HG02840 (cell line): ENCODE measurements around the gene FGD5.

ENCODE experiments used
- ATAC-seq: cut with Tn5 transposase; IDR thresholded peaks from one replicate; pipeline ENCODE4 v1.9.1; 2021; ENCODE audit warnings: mild to moderate bottlenecking, moderate library complexity, moderate number of reproducible peaks; ENCODE audit not compliant: unreplicated experiment, low FRiP score

FGD5 gene

DNA sequence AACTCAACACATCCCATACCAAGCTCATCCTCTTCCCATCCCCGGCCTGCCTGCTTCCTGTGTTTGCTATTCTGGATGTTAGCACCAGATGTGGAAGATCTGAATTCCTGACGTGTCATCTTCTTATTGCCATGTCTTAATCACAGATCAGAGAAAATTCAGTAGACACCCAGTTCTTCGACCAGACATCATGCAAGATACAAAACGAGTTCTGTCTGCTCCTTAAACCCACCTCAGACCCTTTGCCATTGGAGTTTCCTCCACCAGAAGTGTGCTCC, 52.0 kb downstream of the FGD5 start:
- no peak for ATAC-seq

DNA sequence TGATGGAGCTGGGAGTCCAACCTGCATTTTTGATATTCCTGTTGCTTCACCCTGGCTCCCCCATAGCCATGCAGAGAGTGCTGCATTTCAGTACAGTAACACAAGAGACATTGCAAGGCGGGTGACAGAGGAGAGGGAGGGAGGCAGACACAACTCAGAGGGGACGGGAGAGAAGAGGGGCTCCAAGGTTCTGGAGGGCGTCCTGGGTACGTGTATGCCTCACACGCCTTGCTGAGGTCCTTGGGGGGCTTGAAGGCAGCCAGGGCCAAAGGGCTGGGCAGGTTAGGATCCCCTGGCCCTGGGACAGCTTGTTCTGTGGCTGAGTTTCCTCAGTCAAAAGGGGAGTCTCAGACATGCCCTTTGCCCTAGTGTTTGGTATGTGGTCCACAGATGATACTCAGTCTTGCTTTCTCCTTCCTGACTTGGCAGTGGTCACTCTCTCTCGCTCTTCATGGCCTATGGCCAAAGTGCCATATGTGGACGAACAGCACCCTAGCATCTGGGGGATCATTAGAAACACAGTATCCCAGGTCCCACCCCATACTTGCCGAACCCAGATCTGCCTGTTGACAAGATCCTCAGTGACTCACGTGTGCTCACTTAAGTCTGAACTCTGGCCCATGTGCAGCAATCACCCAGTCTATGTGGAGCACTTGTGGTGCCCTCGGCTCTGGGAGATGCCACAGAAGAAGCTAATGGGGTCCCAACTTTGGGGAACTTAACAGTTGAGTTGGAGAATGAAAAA, 52.9 kb downstream of the FGD5 start:
- no peak for ATAC-seq

DNA sequence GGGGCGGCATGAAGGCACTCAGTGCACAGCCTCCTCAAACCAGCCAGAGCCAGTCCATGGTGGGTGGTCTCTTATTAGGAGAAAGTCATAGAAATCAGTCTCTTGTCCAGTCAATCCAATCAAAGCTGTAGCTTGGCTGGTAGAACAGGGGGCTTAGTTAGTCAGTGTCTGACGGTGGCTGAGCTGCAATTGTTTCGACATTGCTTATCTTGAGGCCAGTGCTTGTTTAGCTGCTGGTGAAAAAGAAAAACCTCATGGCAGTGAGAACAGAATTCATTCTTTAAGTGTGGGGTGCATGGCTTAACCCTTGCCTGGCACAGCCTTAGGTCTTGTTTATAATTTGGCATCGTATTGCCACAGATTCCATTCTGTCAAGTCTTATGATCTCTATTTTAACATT, 53.9 kb downstream of the FGD5 start:
- ATAC-seq = no peak

DNA sequence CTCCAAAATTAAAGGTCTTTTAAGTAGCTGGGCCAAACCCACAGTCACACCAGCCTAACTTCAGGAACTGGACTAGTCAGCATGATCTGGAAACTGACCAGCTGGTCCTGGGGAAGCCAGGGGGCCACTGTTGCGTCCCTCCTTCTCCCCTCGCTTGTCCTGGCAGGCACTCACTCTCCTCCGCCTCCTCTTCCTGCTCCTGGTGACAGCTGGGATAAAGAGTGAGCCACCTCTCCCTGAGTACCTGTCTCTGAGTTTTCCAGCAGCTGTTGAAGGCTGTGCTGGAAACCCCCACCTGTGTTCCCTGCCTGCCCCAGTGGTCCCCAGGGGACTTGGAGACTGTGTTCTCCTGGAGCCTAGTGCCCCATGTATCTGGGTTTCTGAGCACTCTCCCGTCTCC, 56.0 kb downstream of the FGD5 start:
- ATAC-seq = no peak

DNA sequence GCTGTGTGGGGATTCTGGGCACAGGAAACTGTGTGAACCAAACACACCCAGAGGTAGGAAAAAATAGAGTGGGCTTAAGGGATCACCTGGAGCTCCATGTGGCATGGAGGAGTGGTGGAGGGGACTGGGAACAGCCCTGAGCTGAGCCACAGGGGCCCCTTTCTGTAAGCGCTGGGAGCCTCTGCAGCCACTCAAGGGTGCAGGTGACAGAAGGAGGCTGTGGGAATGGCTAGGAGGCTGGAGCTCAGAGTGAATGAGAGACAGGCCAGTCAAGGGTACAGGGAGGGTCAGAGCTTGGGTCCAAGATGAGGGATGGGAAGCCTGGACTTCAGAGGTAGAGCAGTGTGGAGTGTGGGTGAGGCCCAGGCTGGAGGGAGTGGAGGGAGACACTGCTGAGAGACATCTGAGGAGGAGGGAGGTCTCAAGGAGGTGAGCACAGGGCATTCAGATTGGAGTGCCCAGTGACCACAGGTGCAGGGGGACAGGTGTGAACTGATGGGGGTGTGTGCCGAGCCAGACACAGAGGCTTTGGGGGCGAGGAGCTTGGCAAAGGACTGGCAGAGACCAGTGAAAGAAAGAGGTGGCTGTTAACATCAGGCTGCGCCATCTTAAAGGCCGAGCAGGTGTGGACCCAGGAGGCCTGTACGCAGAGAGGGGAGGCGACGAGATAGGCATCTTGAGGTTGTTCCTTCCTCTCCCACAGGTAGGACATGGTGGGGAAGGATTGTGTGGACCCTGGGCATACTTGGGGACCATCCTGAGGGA, 56.8 kb downstream of the FGD5 start:
- no peak for ATAC-seq

DNA sequence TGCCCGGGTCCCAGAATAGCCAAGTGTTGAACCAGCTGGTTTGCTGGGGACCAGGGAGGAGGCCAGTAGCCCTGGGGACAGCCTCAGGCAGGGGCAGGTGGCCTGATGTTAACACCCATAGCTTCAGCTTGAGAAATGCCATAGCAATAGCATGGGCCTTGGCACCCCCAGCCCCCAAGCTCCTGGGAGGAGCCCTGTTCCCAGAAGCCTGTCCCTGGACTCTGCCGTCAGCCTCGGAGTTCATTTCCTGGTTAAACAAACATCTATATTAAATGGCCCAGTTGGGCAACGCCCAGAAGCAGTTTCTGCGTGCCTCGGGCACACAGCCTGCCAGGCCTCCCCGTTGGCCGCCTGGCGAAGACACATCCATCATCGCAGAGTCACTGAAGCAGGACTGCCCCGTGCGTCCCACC, 58.2 kb downstream of the FGD5 start:
- ATAC-seq = no peak

DNA sequence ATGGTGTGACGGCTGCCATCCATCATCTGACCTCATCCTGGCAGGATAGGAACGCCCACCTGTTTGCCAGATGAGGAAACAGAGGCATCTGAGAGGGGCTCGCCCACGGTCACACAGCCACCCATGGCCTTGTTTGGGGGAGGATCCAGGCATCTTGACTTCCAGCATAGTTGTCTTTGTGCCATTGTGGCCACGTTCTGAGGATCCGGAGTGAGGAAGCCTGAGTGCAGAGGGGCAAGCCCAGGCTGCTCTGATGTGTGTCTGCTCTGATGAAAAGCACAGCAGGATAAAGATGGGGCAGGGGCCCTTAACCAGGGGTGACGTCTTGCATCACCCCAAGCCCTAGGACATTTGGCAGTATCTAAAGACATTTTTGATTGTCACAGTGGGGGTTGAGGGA, 58.7 kb downstream of the FGD5 start:
- no peak for ATAC-seq

DNA sequence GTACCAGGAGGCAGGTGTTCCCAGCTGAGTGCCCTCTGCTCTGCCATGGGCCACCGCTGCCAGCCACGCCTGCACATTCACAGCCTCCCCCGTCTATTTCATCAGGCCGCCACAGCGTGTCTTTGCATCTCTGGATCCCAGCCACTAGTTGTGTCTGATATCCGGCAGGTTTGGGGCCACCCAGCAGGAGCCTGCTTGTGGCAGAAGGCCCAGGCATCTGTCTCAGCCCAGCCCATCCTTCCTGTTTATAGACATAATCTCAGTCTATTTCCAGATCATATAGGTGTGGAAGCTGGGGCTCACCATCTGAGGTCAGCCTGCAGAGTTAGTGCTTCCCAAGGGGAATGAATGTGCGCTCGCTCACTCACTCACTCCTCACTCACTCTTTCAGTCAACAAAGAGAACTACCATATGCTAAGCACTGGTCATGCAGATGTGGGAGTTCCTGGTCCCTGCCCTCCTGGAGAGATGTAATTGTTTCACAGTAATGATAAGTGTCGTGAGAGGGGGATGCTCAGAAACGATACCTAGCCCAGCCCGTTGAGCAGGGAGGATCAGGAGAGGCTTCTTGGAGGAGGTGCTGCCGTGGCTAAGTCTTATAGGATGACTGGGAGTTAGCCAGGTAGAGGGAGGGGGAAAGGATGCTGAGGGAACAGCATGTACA, 60.6 kb downstream of the FGD5 start:
- no peak for ATAC-seq

DNA sequence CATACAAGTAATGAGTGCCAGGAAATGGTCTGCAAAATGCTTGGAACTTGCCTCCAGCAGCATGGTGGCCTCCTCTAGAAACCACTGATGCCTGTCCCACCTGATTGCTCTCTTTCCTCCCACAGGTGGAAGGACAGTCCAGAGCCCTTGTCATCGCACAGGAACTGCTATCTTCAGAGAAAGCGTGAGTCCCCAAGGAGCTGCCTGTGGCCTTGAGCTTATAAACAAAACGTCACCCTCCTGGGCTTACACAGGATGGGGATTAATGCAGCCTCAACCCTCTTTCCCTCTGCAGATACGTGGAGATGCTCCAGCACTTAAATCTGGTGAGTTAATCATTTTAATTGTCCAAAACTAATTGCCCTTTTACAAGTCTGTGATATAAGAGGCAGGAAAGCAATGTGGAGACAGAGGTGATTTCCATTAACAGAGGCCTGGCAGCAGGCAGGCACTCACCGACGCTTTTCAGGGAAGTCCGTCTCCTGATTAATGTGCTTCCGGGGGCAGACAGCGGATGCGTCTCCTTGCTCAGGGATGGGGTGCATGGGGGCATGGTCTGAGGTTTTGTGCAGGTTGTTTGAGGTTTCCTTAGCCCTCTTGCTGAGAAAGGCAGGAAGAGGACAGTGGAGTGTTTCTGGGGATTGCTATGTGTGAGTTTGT, 61.8 kb downstream of the FGD5 start:
- ATAC-seq = no peak

DNA sequence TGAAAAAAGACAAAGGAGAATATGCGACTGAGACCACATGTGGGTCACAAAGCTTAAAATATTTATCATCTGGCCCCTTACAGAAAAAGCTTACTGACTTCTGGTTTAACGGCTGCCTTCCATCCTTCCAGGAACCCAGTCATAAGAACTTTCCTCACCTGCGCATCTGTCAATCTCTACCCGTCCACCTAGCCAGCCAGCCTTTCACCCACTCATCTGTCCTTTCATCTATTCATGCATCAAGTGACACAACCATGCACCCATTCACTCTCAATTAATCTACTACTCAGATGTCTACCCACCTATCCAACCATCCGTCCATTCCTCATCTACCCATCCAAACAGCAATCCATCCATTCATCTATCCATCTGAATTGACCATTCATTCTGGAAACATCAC, 64.5 kb downstream of the FGD5 start:
- no peak for ATAC-seq

DNA sequence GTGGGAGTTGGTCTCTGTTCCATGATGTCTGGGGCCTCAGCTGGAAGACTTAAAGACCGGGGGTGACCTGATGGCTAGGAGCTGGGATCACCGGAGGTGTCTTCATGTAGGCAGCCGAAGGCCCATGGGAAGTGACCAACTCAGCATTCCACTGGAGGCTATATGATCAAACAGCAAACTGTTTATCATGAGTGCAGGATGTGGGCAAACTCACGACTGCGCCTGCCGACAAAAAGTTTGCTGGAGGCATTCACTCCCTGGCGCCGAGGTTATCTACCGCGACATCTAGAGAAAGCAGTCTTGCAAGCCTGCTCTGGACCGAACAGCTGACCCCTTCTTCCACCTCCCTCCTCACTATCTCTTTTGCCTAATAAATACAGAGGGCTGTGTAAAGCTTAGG, 65.9 kb downstream of the FGD5 start:
- no peak for ATAC-seq

DNA sequence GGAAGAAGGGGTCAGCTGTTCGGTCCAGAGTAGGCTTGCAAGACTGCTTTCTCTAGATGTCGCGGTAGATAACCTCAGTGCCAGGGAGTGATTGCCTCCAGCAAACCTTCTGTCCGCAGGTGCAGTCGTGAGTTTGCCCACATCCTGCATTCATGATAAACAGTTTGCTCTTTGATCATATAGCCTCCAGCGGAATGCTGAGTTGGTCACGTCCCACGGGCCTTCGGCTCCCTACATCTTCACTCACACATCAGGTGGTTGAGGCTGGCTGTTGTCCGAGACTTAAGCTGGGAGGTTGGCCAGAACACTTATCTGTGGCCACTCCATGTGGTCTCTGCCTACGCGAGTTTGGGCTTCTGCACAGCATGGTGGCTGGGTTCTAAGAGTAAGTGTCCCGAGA, 66.5 kb downstream of the FGD5 start:
- ATAC-seq = no peak

DNA sequence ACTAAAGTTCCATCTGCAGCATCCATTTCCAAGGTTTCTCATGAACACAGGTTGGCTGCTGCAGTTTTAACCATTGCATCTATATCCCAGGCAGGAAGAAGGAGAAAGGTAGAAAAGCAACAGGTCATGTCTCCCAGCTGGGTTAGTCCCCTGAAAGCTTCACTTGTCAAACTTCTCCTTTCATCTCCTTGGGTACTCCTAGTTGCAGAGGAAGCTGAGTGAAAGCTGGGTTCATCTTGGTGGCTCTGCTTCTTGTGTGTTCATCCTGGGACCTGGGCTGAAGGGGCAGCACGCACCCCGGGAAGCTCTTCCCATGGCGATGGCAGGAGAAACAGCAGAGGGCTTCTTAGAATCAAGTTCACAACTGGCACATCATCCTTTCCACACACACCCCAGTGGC, 67.3 kb downstream of the FGD5 start:
- ATAC-seq = no peak

DNA sequence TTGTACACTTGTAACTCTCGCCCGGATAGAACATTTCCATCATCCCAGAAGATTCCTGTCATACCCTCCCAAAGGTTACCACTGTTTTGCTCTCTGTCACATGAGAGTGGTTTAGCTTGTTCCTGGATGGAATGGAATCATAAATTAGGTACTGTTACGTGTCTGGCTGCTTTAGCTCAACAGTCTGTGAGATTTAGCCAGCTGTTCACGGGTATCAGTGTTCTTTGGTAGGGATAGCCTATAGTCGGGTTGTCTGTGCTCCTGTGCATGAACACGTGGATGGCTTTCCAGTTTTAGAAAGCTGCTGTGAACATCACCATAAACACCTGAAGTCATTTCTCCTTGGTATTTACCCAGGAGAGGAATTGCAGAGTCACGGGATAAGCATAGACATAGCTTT, 70.4 kb downstream of the FGD5 start:
- ATAC-seq = no peak

DNA sequence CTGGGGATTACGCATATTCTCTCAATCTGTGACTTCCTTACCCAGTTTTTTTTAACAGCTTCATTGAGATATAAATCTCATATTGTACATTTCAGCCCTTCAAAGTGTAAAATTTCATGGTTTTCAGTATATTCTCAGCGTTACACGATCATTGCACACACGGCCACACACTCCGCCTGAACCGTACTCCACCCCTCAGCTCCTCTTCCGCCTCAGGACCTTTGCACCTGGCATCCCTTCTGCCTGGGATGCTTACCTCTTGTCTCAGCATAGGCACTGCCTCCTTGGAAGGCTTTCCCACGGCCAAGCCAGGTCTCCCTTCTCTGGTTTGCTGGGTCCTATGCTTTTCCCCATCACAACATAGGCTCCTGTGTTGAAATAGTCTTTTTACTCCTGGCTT, 71.2 kb downstream of the FGD5 start:
- no peak for ATAC-seq

DNA sequence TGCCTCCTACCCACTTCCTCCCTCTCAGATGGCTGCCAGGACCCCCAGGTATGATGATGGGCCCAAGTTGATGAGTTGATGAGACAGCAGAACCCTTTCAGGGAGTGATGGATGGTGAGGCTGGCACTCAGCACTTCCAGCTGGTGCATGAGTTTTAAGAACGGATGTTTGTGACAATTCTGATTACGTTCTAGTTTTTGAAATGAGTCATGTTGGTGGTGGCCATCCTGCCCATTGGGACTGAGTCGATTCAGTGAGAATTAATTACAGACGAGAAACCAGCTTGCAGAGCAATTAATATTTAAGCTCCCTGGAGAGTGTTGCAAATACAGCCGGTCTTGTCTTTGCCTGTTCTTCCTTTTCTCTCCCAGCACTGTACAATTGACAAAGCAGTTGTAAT, 71.7 kb downstream of the FGD5 start:
- ATAC-seq = no peak

DNA sequence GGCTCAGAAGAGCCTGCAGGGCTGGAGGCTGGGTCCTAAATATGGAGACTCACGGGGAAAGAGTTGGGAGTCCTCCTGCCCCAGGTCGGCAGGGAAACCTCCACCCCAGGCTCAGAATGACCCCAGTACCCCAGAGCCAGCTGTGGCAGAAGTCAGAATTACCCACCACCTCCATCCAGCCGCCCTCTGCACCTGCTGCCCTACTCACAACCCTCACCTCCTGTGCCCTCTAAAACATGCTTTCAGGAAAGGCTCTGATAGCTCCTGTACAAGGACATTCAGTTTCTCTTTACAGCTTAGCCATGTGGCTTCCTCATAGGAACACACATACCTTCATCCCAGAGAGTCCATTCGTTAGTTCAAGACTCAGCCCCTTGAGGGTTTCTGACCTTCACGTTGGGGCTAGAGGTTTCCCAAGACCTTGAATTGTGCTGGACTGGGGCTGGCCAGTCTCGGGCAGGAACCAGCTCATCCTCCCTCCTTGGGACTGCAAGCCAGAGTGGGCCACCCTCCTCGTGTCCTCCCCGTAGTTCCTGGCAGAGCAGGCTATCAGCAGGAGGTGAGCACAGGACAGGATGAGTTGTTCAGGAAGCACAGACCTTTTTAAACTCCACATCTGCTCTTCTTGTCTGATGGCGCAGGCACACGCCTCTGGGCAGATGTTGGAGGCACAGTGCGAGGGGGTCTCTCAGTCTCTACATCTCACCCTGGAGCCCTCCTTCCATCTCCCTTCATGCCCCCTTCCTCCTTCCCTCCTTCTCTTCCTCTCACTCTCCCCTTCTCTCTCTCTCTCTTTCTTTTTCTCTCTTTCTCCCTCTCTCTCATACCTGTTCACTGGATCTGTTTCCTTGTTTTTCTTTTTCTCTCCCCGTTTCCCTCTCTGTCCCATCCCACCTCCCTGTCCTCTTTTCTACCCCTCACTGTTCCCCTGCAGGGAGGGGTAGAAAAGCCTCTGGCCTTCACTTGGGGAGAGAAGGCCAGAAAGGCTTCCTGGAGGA, 72.7 kb downstream of the FGD5 start:
- no peak for ATAC-seq

DNA sequence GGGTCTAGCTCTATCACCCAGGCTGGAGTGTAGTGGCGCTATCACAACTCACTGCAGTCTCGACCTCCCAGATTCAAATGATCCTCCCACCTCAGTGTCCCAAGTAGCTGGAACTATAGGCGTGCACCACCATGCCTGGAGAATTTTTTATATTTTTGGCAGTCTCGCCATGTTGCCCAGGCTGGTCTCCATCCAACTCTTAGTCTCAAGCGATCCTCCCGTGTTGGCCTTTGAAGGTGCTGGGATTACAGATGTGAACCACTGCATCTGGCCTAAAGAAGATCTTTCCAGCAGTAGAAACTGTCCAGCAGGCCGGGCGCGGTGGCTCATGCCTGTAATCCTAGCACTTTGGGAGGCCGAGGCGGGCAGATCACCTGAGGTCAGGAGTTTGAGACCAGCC, 73.5 kb downstream of the FGD5 start:
- ATAC-seq = no peak

DNA sequence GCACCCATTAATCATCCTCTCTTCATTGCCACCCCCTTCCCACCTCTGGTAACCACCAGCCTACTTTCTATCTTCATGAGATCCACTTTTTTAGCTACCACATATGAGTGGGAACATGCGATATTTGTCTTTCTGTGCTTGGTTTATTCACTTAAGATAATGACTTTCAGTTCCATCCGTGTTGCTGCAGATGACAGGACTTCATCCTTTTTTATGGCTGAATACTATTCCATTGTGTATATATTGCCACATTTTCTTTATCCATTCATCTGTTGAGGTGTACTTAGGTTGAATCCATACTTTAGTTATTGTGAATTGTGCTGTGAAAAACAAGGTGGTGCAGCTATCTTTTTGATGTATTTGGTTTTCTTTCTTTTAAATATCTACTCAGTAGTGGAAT, 75.3 kb downstream of the FGD5 start:
- no peak for ATAC-seq

DNA sequence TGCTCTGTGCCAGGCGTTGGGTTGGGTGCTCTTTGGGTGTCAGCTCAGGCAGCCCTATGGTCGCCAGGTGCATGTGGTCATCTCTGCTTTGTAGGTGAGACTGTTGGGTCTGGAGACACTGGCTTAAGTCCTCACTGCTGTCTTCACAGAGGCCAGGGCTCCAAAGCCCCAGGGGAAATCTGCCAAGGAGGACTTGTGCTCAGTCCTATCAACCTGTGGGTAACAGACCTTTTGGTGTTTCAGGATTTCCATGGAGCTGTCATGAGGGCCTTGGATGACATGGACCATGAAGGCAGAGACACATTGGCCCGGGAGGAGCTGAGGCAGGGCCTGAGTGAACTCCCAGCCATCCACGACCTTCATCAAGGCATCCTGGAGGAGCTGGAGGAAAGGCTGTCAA, 78.5 kb downstream of the FGD5 start:
- no peak for ATAC-seq
